Skeletal muscle cell (primary cell): ENCODE data around the gene KIAA0319L.

Source experiments
- DNase-seq: peaks from one replicate; pipeline ENCODE4 v3.0.0-alpha.2; 2010; ENCODE audit warnings: low read depth
- H3K4me3 ChIP-seq: 2 replicates; pipeline ENCODE4 v1.5.1; 2011; ENCODE audit warnings: low read depth, mild to moderate bottlenecking, control low read depth, low read length, moderate library complexity

The KIAA0319L gene

GRCh38 chr1:35553851-35554250, 3.4 kb downstream of the KIAA0319L start:
- H3K4me3 ChIP-seq, result no peak overlapping the region
- no peak for DNase-seq

- H3K4me3 ChIP-seq, result no peak overlapping the region
- DNase-seq, result no peak
These were observed 10.6 kb downstream of the KIAA0319L start for GRCh38 chr1:35546614-35547013.

GRCh38 chr1:35544976-35545375, 12.2 kb downstream of the KIAA0319L start:
- no peak overlapping the region for H3K4me3 ChIP-seq
- DNase-seq, result no peak

DNA sequence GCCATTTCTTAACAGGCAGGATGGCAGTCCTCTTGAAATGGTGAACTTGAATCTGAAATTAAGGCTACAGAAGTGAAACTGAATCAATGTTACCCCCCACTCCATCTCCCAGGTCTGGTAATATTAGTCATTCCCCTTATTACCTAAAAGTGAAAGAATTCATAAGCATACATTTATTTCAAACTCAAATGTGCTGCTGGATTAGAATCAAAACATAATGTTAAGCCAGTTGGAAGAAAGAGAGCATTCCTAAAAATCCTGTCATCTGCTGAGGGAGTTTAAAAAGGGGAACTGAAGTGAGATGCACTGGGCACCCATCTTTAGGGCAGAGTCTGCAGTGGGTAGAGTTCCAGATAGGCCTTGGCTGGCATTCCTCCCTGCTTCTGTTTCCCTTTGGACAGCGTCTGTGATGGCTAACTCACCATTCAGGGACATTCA, 17.4 kb downstream of the KIAA0319L start:
- DNase-seq, result no peak

DNA sequence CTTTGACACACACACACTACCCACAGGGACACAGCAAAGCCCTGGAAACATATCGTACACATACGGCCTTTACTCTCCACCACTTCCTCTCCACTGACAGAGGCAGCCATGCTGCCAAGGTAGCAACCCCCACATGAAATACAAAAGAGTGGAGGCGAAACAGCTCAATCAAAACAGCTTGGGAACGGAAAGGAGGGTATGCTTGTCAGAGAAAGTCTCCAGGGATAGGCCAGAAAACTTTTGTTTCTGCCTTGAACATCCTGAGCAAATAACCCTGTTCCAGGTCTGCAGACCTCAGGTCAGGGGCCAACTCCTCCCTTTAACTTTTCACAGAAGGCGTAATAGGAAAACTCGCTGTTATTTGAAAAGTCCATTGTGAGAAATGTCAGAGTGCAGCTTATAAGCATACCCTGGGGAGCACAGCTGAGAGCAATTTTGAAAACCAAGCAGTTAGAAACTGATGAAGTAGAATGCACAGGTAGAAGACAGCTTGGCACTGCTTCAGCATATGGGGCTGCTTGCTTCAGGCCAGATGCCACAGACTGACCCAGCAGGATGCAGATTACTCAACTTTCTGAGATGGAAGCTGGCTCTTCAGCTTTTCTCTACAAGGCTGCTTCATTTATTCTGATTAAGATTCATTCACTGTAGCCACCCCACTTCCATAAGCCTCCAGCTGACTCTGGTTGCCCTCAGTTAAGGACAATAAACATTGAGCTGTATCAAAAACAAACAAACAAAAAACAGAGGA, 18.0 kb downstream of the KIAA0319L start:
- H3K4me3 ChIP-seq, result no peak overlapping the region
- no peak for DNase-seq

More for the DNA sequence above, 17.4 kb downstream of the KIAA0319L start:
- H3K4me3 ChIP-seq, result no peak overlapping the region

DNA sequence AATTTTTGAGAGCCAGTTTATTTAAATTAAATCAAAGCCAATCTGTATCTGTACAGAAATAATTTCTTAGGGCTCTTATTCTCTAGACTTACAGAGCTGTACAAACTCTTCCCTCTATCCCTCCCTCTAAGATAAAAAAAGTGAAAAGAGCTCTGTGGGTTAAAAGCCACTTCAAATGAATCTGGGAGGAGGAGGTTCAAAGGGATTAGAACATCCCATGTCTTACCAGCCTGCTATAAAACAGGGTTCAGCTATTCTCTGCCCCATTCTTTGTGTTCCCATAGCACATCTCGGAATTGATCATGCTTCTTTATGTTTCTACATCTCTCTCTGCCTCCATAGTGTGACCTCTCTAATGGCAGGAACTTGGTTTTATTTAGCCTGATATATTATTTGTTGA, 19.4 kb downstream of the KIAA0319L start:
- no peak for DNase-seq
- no peak overlapping the region for H3K4me3 ChIP-seq

GRCh38 chr1:35536556-35537162, 20.5 kb downstream of the KIAA0319L start:
- H3K4me3 ChIP-seq, result no peak overlapping the region
- DNase-seq, result no peak

DNA sequence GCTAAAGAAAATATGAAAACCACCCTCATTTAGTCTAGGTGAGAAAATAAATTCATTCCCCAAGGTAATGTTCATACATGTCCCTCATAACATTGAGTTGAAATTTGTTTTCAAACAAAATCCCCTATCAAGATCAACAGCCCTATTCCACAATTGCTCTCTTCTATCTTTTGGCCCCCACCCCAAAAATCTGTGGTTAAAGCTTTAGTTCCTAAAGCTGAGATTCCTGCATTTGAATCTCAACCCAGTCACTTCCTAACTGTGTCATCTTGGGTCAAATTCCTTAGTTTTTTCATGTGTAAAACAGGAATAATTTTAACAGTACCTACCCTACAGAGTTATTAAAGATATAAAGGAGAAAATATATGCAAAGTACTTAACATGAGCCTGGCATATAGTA, 22.0 kb downstream of the KIAA0319L start:
- no peak overlapping the region for H3K4me3 ChIP-seq
- no peak for DNase-seq

- DNase-seq, result no peak
- H3K4me3 ChIP-seq, result no peak overlapping the region
These were observed 23.6 kb downstream of the KIAA0319L start for GRCh38 chr1:35533586-35533985.

- H3K4me3 ChIP-seq, result no peak overlapping the region
- DNase-seq, result no peak
These were observed 24.5 kb downstream of the KIAA0319L start for GRCh38 chr1:35532497-35533223.

- DNase-seq, result no peak
- H3K4me3 ChIP-seq, result no peak overlapping the region
These were observed 25.8 kb downstream of the KIAA0319L start for GRCh38 chr1:35531368-35531767.

DNA sequence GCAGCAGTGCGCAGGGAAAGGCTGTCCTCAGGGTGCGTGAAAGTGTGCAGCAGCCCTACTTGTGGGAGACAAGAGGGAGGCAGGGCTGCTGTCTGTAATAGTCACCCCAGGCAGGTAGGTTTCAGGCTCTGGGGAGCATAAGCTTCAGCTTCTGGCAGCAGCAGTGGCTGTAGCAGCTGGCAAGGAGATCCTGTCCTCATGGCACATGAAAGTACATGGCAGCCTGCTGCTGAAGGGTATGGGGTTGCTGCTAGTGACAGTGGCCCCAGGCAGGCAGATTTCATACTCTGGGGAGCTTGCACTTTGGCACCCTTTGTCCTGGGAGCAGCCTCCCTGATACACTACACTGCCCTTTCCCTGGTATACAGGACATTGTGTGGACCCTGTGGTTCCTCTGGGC, 26.3 kb downstream of the KIAA0319L start:
- no peak overlapping the region for H3K4me3 ChIP-seq
- no peak for DNase-seq

- H3K4me3 ChIP-seq, result no peak overlapping the region
- DNase-seq, result no peak
These were observed 27.0 kb downstream of the KIAA0319L start for GRCh38 chr1:35530168-35530567.

- no peak for DNase-seq
- H3K4me3 ChIP-seq, result no peak overlapping the region
These were observed 33.1 kb downstream of the KIAA0319L start for GRCh38 chr1:35524106-35524505.

DNA sequence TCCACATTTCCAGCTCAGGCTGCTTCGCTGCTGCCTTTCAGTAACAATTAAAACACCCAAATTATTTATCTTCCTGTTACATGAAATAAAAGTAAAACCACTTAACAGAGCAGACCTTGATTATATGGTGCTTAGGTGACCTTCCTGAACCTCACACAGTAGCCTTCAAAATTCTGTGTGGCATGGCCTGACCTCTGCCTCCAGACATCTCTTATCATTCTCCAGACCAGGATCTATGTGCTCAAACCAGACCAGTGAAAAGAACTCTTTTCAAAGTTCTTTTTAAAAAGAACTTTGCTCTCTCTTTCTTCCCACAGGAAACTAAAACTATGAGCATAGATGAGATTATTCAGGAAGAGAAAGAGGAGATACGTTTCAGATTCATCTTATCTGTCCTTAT, 37.8 kb downstream of the KIAA0319L start:
- no peak overlapping the region for H3K4me3 ChIP-seq
- DNase-seq, result no peak

DNA sequence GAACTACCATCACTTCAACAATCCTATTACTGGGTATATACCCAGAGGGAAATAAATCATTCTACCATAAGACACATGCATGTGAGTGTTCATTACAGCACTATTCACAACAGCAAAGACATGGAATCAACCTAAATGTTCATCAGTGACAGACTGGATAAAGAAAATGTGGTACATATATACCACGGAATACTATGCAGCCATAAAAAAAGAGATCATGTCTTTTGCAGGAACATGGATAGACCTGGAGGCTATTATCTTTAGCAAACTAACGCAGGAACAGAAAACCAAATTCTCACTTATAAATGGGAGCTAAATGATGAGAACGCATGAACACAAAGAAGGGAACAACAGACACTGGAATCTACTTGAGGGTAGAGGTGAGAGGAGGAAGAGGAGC, 39.0 kb downstream of the KIAA0319L start:
- H3K4me3 ChIP-seq, result no peak overlapping the region
- no peak for DNase-seq

DNA sequence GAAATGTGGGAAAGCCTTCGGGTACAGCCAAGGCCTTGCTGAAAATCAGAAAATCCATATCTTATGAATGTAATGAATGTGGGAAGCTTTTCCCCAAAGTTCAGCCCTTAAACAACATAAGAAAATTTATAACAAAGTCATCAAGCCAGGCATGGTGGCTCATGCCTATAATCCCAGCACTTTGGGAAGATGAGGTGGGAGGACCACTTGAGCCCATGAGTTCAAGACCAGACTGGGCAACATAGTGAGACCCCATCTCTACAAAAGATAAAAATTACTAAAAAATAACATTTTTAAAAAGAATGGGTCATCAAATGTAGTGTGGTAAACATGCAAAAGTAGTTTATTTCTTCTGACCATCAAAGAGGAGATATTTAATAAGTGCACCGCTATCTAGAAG, 45.9 kb downstream of the KIAA0319L start:
- DNase-seq, result no peak
- H3K4me3 ChIP-seq, result no peak overlapping the region

DNA sequence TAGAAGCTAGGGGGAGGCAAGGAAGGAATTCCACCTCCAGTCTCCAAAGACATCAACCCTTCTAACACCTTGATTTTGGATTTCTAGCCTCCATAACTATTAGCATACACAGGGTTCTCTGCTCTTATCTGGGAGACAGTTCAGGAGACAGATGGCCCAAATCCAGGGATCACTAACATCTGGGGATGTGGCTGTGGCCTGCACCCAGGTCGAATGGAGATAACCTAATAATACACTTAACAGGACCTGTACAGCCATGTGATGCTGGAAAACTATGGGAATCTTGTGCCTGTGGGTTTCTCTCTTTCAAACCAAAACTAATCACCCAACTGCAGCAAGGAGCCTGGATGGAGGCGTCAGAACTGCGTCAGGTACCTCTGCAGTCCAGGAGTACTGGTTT, 47.6 kb downstream of the KIAA0319L start:
- no peak for DNase-seq
- no peak overlapping the region for H3K4me3 ChIP-seq

DNA sequence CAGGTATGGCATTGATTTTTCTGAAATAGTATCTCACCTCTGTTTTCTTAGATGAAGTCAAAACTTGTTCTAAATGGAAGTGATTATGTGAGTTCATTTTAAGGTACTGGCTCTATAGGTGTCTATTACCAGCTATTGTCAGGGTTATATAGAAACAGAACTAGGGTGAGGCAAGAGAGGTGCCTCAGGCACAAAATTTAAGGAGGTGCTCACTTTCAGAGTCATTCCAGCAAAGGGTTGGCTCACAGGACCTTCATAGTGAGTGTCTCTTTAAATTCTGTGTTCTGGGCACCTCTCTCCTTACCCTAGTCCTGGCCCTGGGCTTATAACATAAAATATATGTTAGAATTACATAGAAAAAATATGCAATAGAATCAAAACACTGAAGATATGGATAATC, 49.3 kb downstream of the KIAA0319L start:
- DNase-seq, result no peak
- no peak overlapping the region for H3K4me3 ChIP-seq
